SU-DHL-6 (cell line): ENCODE data around the gene SEZ6.

ENCODE experiments used
- CTCF ChIP-seq: fragments of 200-600 bp; sonication (generic); IDR thresholded peaks from one replicate; pipeline ENCODE4 v1.5.1; 2017; ENCODE audit warnings: antibody characterized with exemption, mild to moderate bottlenecking, low read length, moderate library complexity; ENCODE audit not compliant: insufficient read depth, poor library complexity, severe bottlenecking
- EZH2phosphoT487 ChIP-seq: fragments of 200-600 bp; sonication (generic), shearing (Covaris generic); conservative IDR thresholded peaks from 2 replicates; pipeline ENCODE4 v1.6.1; 2018; ENCODE audit warnings: mild to moderate bottlenecking, antibody characterized with exemption, low read length, moderate library complexity, mixed read lengths

- TF ChIP-seq CTCF (no peak), EZH2phosphoT487 (no peak)
Measured at GRCh38 chr17:28960256-28961061, 45.4 kb downstream of the SEZ6 start.
